Sigmoid colon (tissue), 4 donors: ENCODE measurements around the gene TSC22D4.

ENCODE experiments used
- CTCF ChIP-seq, 4 experiments: fragments of 450-650 bp in 3 of 4; fragments of 200-600 bp in 1 of 4; IDR thresholded peaks; one replicate each; pipeline ENCODE4 v1.5.1; 2016 to 2019; ENCODE audit warnings: antibody characterized with exemption in 4 of 4, mild to moderate bottlenecking in 3 of 4, moderate library complexity in 2 of 4
- EP300 ChIP-seq, 4 donors: sonication (generic); formaldehyde crosslinking; IDR thresholded peaks; one replicate each; pipeline ENCODE4 v1.6.1; 2017; ENCODE audit warnings: antibody characterized with exemption in 4 of 4
- POLR2A ChIP-seq, 2 donors: fragments of 450-650 bp; IDR thresholded peaks; one replicate each; pipeline ENCODE4 v1.6.1; 2016; ENCODE audit warnings: antibody characterized with exemption in 2 of 2, mild to moderate bottlenecking in 2 of 2, moderate library complexity in 2 of 2

GRCh38 chr7:100486111-100486636, 7.2 kb upstream of the TSC22D4 start:
- no peak for TF ChIP-seq CTCF (IDR thresholded peaks at IDR 0.05)
- no peak for TF ChIP-seq EP300 (IDR thresholded peaks at IDR 0.05)
- no peak for TF ChIP-seq POLR2A (IDR thresholded peaks at IDR 0.05)
